ENCODE data around the gene VENTX. TPM values are rescaled to one million over a fixed set of nuclear protein-coding genes. Genes with fewer than 3 reads are reported as not detected.
"Not testable (repeated sequence)": the region's sequence is repeated elsewhere in the genome, so short reads cannot be mapped to it uniquely, and the experiment has no call there.

VENTX gene
- total RNA-seq, 4 donors from 2014 or later: 0.32 to 6.0 (median 2.4) TPM

GRCh38 chr10:133230044-133230361, 7.7 kb upstream of the VENTX start, which contains the start of gene UTF1:
Gene UTF1, plus strand, starts transcription at chr10:133230217. Its CDS starts 72 bp downstream, at chr10:133230289.
- TF ChIP-seq CTCF (IDR thresholded peaks at IDR 0.05): no peak
- DNase-seq (ENCODE audit: low spot score) (no peak), ATAC-seq (ENCODE audit: low FRiP score) (no peak)

GRCh38 chr10:133230387-133231195, 7.1 kb upstream of the VENTX start:
- no peak for DNase-seq (ENCODE audit: low spot score)
- no peak for ATAC-seq (ENCODE audit: low FRiP score)
- no peak for TF ChIP-seq CTCF (IDR thresholded peaks at IDR 0.05)

- TF ChIP-seq CTCF (IDR thresholded peaks at IDR 0.05): no peak
- DNase-seq (ENCODE audit: low spot score) (no peak), ATAC-seq (ENCODE audit: low FRiP score) (no peak)
Measured at GRCh38 chr10:133231244-133231945, 6.3 kb upstream of the VENTX start.

GRCh38 chr10:133231946-133232574, 5.6 kb upstream of the VENTX start:
- no peak for TF ChIP-seq CTCF (IDR thresholded peaks at IDR 0.05)
- DNase-seq (ENCODE audit: low spot score) (no peak), ATAC-seq (ENCODE audit: low FRiP score) (no peak)

DNA sequence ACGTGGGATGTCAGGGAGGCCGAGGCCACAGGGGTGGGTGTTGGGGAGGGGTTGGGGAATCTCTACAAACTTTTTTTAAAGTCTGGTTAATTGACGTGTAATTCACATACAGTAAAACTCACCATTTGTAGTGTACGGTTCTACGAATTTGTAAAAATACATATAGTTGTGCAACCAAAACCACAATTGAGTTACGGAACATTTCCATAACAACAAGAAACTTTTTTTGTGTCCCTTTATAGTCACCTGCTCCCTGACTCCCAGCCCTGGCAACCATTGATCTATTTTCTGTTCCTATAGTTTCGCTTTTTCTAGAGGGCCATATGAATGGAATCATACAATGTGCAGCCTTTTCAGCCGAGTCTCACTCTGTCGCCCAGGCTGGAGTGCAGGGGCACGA, 2.9 kb upstream of the VENTX start:
- DNase-seq (ENCODE audit: low spot score); ATAC-seq (ENCODE audit: low FRiP score): not testable (repeated sequence)

- DNase-seq (ENCODE audit: low spot score): no peak
- no peak for ATAC-seq (ENCODE audit: low FRiP score)
- no peak for TF ChIP-seq CTCF (IDR thresholded peaks at IDR 0.05)
Measured at GRCh38 chr10:133235265-133235855, 2.3 kb upstream of the VENTX start.

- ATAC-seq (ENCODE audit: low FRiP score): no peak
- no peak for TF ChIP-seq CTCF (IDR thresholded peaks at IDR 0.05)
Measured at GRCh38 chr10:133235932-133236331, 1.7 kb upstream of the VENTX start.

More at GRCh38 chr10:133235932-133236331, 1.7 kb upstream of the VENTX start:
- DNase-seq (ENCODE audit: low spot score): no peak

Data from omental fat pad (tissue), 4 donors.